HG03045 (cell line): Measurements from ENCODE around the gene MKNK2.

ENCODE experiments used
- ATAC-seq: cut with Tn5 transposase; IDR thresholded peaks from one replicate; pipeline ENCODE4 v1.9.1; 2021; ENCODE audit warnings: mild to moderate bottlenecking, moderate library complexity; ENCODE audit not compliant: unreplicated experiment

MKNK2 gene

GRCh38 chr19:2033115-2033824 is 17.8 kb downstream of the MKNK2 start:
- ATAC-seq = no peak

- no peak for ATAC-seq
Observed at GRCh38 chr19:2032296-2032941, 18.6 kb downstream of the MKNK2 start.

- no peak for ATAC-seq
Observed at GRCh38 chr19:2027361-2027760, 23.7 kb downstream of the MKNK2 start.

- no peak for ATAC-seq
Observed at GRCh38 chr19:2026770-2027169, 24.3 kb downstream of the MKNK2 start.

GRCh38 chr19:2022289-2022688 is 28.8 kb downstream of the MKNK2 start:
- ATAC-seq = no peak

- no peak for ATAC-seq
Observed at GRCh38 chr19:2021453-2022140, 29.4 kb downstream of the MKNK2 start.

GRCh38 chr19:2018752-2019151 is 32.3 kb downstream of the MKNK2 start:
- ATAC-seq = no peak

- ATAC-seq = no peak
Observed at GRCh38 chr19:2016041-2016807, 34.8 kb downstream of the MKNK2 start.

GRCh38 chr19:2015608-2015950 is 35.5 kb downstream of the MKNK2 start, which contains the start of gene BTBD2:
Gene BTBD2, minus strand, starts transcription at chr19:2015714. Its CDS starts 11 bp downstream, at chr19:2015703.
- ATAC-seq = no peak

- no peak for ATAC-seq
Observed at GRCh38 chr19:2014731-2015607, 36.1 kb downstream of the MKNK2 start.

GRCh38 chr19:2014131-2014571 is 36.9 kb downstream of the MKNK2 start:
- no peak for ATAC-seq

- ATAC-seq = no peak
Observed at GRCh38 chr19:2013683-2013961, 37.4 kb downstream of the MKNK2 start.

- no peak for ATAC-seq
Observed at GRCh38 chr19:2012941-2013682, 37.9 kb downstream of the MKNK2 start.

GRCh38 chr19:2011169-2011568 is 39.9 kb downstream of the MKNK2 start:
- ATAC-seq = no peak

GRCh38 chr19:2010135-2010668 is 40.8 kb downstream of the MKNK2 start:
- ATAC-seq = no peak

GRCh38 chr19:2003874-2004273 is 47.2 kb downstream of the MKNK2 start:
- no peak for ATAC-seq

- ATAC-seq = no peak
Observed at GRCh38 chr19:1999856-2000515, 51.1 kb downstream of the MKNK2 start.

GRCh38 chr19:1998712-1999708 is 52.0 kb downstream of the MKNK2 start:
- ATAC-seq = no peak
